Measurements from ENCODE around the gene HRH2.

- TF ChIP-seq POLR2AphosphoS5 (IDR thresholded peaks at IDR 0.05; ENCODE audit: borderline replicate concordance, low read depth, low read length), result no peak
- TF ChIP-seq EZH2 (IDR thresholded peaks at IDR 0.05), result no peak
- no peak for TF ChIP-seq FOXP2 (optimal IDR thresholded peaks at IDR 0.05; ENCODE audit: control extremely low read depth, extremely low read length, insufficient read depth)
Measured at GRCh38 chr5:175671013-175671412, 13.1 kb downstream of the HRH2 start.

All from SK-N-MC (cell line).